Trophoblast cell (in vitro differentiated cells and primary cell): ENCODE results near the gene FBXW9.
A peak's percentile ranks its signal among the peaks of the same experiment; 100 is the strongest.

Experiments used
- DNase-seq, 2 donors: peaks; one replicate each; pipeline ENCODE4 v3.0.0-alpha.2; 2016
- H2AFZ ChIP-seq: 2 replicates; pipeline ENCODE4 v1.6.1; 2013; ENCODE audit warnings: low read length, moderate library complexity, mild to moderate bottlenecking; ENCODE audit not compliant: insufficient read depth, poor library complexity
- H2AK5ac ChIP-seq: 2 replicates; pipeline ENCODE4 v1.6.1; 2013; ENCODE audit warnings: mild to moderate bottlenecking, low read length
- H2BK120ac ChIP-seq: 2 replicates; pipeline ENCODE4 v1.6.1; 2013; ENCODE audit warnings: low read length, mild to moderate bottlenecking, moderate library complexity; ENCODE audit not compliant: insufficient read depth, poor library complexity
- H2BK12ac ChIP-seq: 2 replicates; pipeline ENCODE4 v1.6.1; 2013; ENCODE audit warnings: mild to moderate bottlenecking, low read length, moderate library complexity
- H2BK5ac ChIP-seq: 2 replicates; pipeline ENCODE4 v1.6.1; 2013; ENCODE audit warnings: low read length, low read depth, moderate library complexity, mild to moderate bottlenecking; ENCODE audit not compliant: poor library complexity
- H3K14ac ChIP-seq: 2 replicates; pipeline ENCODE4 v1.6.1; 2013; ENCODE audit warnings: mild to moderate bottlenecking, low read length
- H3K18ac ChIP-seq: 2 replicates; pipeline ENCODE4 v1.6.1; 2013; ENCODE audit warnings: mild to moderate bottlenecking, low read length
- H3K23ac ChIP-seq: 2 replicates; pipeline ENCODE4 v1.6.1; 2013; ENCODE audit warnings: low read length
- H3K27ac ChIP-seq: 2 replicates; pipeline ENCODE4 v1.5.1; 2013; ENCODE audit warnings: low read depth, mild to moderate bottlenecking, inconsistent platforms, low read length, moderate library complexity
- H3K27me3 ChIP-seq: 2 replicates; pipeline ENCODE4 v1.6.1; 2013; ENCODE audit warnings: inconsistent platforms, mild to moderate bottlenecking, low read length, moderate library complexity; ENCODE audit not compliant: insufficient read depth
- H3K36me3 ChIP-seq, 2 experiments: 1 replicate in 1 of 2; 2 replicates in 1 of 2; pipeline ENCODE4 v1.6.1; 2013; ENCODE audit warnings: low read length in 2 of 2, mild to moderate bottlenecking in 2 of 2, moderate library complexity in 1 of 2; ENCODE audit not compliant: insufficient read depth in 2 of 2, control insufficient read depth in 1 of 2
- H3K4ac ChIP-seq: 2 replicates; pipeline ENCODE4 v1.6.1; 2013; ENCODE audit warnings: low read depth, mild to moderate bottlenecking, low read length, moderate library complexity
- H3K4me1 ChIP-seq, 2 experiments: 1 replicate in 1 of 2; 2 replicates in 1 of 2; pipeline ENCODE4 v1.6.1; 2013; ENCODE audit warnings: low read length in 2 of 2, mild to moderate bottlenecking in 2 of 2, moderate library complexity in 1 of 2; ENCODE audit not compliant: insufficient read depth in 2 of 2, control insufficient read depth in 1 of 2
- H3K4me2 ChIP-seq: 2 replicates; pipeline ENCODE4 v1.6.1; 2013; ENCODE audit warnings: inconsistent platforms, mild to moderate bottlenecking, low read length, moderate library complexity
- H3K4me3 ChIP-seq: 2 replicates; pipeline ENCODE4 v1.5.1; 2013; ENCODE audit warnings: mild to moderate bottlenecking, low read depth, low read length, inconsistent platforms
- H3K79me1 ChIP-seq: one replicate; pipeline ENCODE4 v1.6.1; 2013; ENCODE audit warnings: low read length
- H3K79me2 ChIP-seq: 2 replicates; pipeline ENCODE4 v1.6.1; 2013; ENCODE audit warnings: low read length, mild to moderate bottlenecking; ENCODE audit not compliant: control insufficient read depth, insufficient read depth, poor library complexity
- H3K9ac ChIP-seq: 2 replicates; pipeline ENCODE4 v1.6.1; 2013; ENCODE audit warnings: mild to moderate bottlenecking, low read length
- H3K9me3 ChIP-seq: 2 replicates; pipeline ENCODE4 v1.6.1; 2013; ENCODE audit warnings: low read depth, mild to moderate bottlenecking, control low read depth, inconsistent platforms, low read length; ENCODE audit not compliant: insufficient read depth
- H4K12ac ChIP-seq: 2 replicates; pipeline ENCODE4 v1.6.1; 2013; ENCODE audit warnings: low read depth, mild to moderate bottlenecking, low read length, moderate library complexity
- H4K8ac ChIP-seq: 2 replicates; pipeline ENCODE4 v1.6.1; 2013; ENCODE audit warnings: low read depth, mild to moderate bottlenecking, low read length, moderate library complexity
- H4K91ac ChIP-seq: one replicate; pipeline ENCODE4 v1.6.1; 2013; ENCODE audit warnings: low read depth, mild to moderate bottlenecking, low read length, moderate library complexity
- WGBS: extraction: QIAGEN DNeasy Blood & Tissue Kit; methylation state at CpG from one replicate; pipeline ENCODE4 v1.1.7; 2013; ENCODE audit warnings: missing lambda C conversion rate; ENCODE audit not compliant: insufficient read length, insufficient coverage; ENCODE audit errors: extremely low coverage; 5-methylcytosine and 5-hydroxymethylcytosine counted together

The FBXW9 gene

GRCh38 chr19:12706332-12706718 is 9.9 kb upstream of the FBXW9 start:
- Histone ChIP-seq H3K27me3 (no peaks in the 10 kb centered on the region), H2AK5ac (no peak overlapping the region), H3K9me3 (no peaks in the 10 kb centered on the region), H2AFZ (no peak overlapping the region), H3K4me3 (no peak overlapping the region), H3K4ac (no peak overlapping the region), H3K4me1 (no peaks in the 10 kb centered on the region), H2BK120ac (no peak overlapping the region), H3K79me2 (no peaks in the 10 kb centered on the region), H3K14ac (no peak overlapping the region), H3K23ac (no peak overlapping the region), H3K36me3 (peaks cover 80 to 83% of the 10 kb centered on the region in 2 experiments), H3K9ac (no peak overlapping the region), H4K12ac (no peak overlapping the region), H4K91ac (no peak overlapping the region), H3K18ac (no peak overlapping the region), H4K8ac (no peak overlapping the region), H3K79me1 (no peaks in the 10 kb centered on the region), H3K27ac (no peak overlapping the region), H3K4me2 (no peak overlapping the region), H2BK5ac (no peak overlapping the region), H2BK12ac (no peak overlapping the region)
- WGBS, result no CpG with 5 or more reads among the region's 13 CpGs
- no peak for DNase-seq

GRCh38 chr19:12705654-12706331 is 9.4 kb upstream of the FBXW9 start:
- Histone ChIP-seq H3K79me1 (no peaks in the 10 kb centered on the region), H2BK120ac (no peak overlapping the region), H3K4me1 (no peaks in the 10 kb centered on the region), H4K8ac (no peak overlapping the region), H2BK5ac (no peak overlapping the region), H2AFZ (no peak overlapping the region), H3K9me3 (no peaks in the 10 kb centered on the region), H3K36me3 (peaks cover 81 to 84% of the 10 kb centered on the region in 2 experiments), H4K91ac (no peak overlapping the region), H2AK5ac (no peak overlapping the region), H4K12ac (no peak overlapping the region), H3K23ac (no peak overlapping the region), H3K27me3 (no peaks in the 10 kb centered on the region), H3K79me2 (no peaks in the 10 kb centered on the region), H3K27ac (no peak overlapping the region), H3K4me3 (no peak overlapping the region), H3K4ac (no peak overlapping the region), H3K4me2 (no peak overlapping the region), H3K14ac (no peak overlapping the region), H2BK12ac (no peak overlapping the region), H3K18ac (no peak overlapping the region), H3K9ac (no peak overlapping the region)
- WGBS, result no CpG with 5 or more reads among the region's 29 CpGs
- no peak for DNase-seq

GRCh38 chr19:12705169-12705568 is 8.7 kb upstream of the FBXW9 start:
- no peak overlapping the region for H2BK120ac ChIP-seq

GRCh38 chr19:12703046-12703445 is 6.6 kb upstream of the FBXW9 start:
- H3K4me1 ChIP-seq, result no peaks in the 10 kb centered on the region
- no peak overlapping the region for H3K23ac ChIP-seq
- no peak overlapping the region for H2BK12ac ChIP-seq
- no peak overlapping the region for H3K4me3 ChIP-seq
- no peak overlapping the region for H2AFZ ChIP-seq
- peaks cover 76 to 84% of the 10 kb centered on the region in 2 experiments for H3K36me3 ChIP-seq
- no peaks in the 10 kb centered on the region for H3K9me3 ChIP-seq
- H2BK5ac ChIP-seq, result no peak overlapping the region
- peak overlapping the region; percentile 46 for H3K18ac ChIP-seq
- DNase-seq, result peak in 1 of 2 donors; percentile 18
- no peak overlapping the region for H3K9ac ChIP-seq
- no peaks in the 10 kb centered on the region for H3K79me2 ChIP-seq
- H3K27ac ChIP-seq, result no peak overlapping the region
- no CpG with 5 or more reads among the region's 9 CpGs for WGBS
- H4K91ac ChIP-seq, result no peak overlapping the region
- no peak overlapping the region for H3K14ac ChIP-seq
- no peak overlapping the region for H2BK120ac ChIP-seq
- H4K8ac ChIP-seq, result no peak overlapping the region
- H3K4me2 ChIP-seq, result no peak overlapping the region
- no peak overlapping the region for H4K12ac ChIP-seq
- no peaks in the 10 kb centered on the region for H3K27me3 ChIP-seq
- H3K4ac ChIP-seq, result no peak overlapping the region
- no peak overlapping the region for H2AK5ac ChIP-seq
- H3K79me1 ChIP-seq, result no peaks in the 10 kb centered on the region

More at GRCh38 chr19:12705169-12705568, 8.7 kb upstream of the FBXW9 start:
- Histone ChIP-seq H3K4me3 (no peak overlapping the region), H2AFZ (no peak overlapping the region), H2BK5ac (no peak overlapping the region), H3K4me2 (no peak overlapping the region), H4K91ac (no peak overlapping the region), H3K9me3 (no peaks in the 10 kb centered on the region), H3K18ac (no peak overlapping the region), H3K23ac (no peak overlapping the region), H3K14ac (no peak overlapping the region), H3K4me1 (no peaks in the 10 kb centered on the region), H3K9ac (no peak overlapping the region), H3K79me2 (no peaks in the 10 kb centered on the region), H4K8ac (no peak overlapping the region), H3K4ac (no peak overlapping the region), H3K27ac (no peak overlapping the region), H2BK12ac (no peak overlapping the region), H3K36me3 (peaks cover 81 to 85% of the 10 kb centered on the region in 2 experiments), H3K27me3 (no peaks in the 10 kb centered on the region), H4K12ac (no peak overlapping the region), H3K79me1 (no peaks in the 10 kb centered on the region), H2AK5ac (no peak overlapping the region)
- DNase-seq, result no peak
- no CpG with 5 or more reads among the region's 13 CpGs for WGBS
